HCT116 (cell line): ENCODE measurements around the gene ZNF497. TPM values are rescaled to one million over a fixed set of nuclear protein-coding genes. Genes with fewer than 3 reads are reported as not detected.

Experiments used
- ATAC-seq: fragments of 200-7000 bp; cut with Tn5 transposase; 2 replicates; pipeline ENCODE4 v1.9.1; 2020; ENCODE audit warnings: mild to moderate bottlenecking, moderate library complexity
- BruUV-seq: library from RNA; stranded (reverse); fragments of 400-500 nt; replicated peaks from 2 replicates; lab custom pipeline; 2021; lab: Mats Ljungman, UMichigan
- CTCF ChIA-PET: fragments of 300-600 bp; sonication (Branson Sonifier 250); formaldehyde crosslinking; loops from one replicate; lab custom pipeline; 2021; ENCODE audit warnings: antibody characterized with exemption; lab: Charles Lee
- POLR2A ChIA-PET: fragments of 300-600, 350-600 bp; sonication (Branson Sonifier 250); formaldehyde crosslinking; loops from one replicate; lab custom pipeline; 2021; ENCODE audit warnings: antibody characterized with exemption; lab: Charles Lee
- RAD21 ChIA-PET, 2 experiments: fragments of 300-600 bp; sonication (Branson Sonifier 250); formaldehyde crosslinking; loops; one replicate each; lab custom pipeline; 2023; ENCODE audit warnings: low total read pairs in 2 of 2; ENCODE audit not compliant: uncharacterized antibody in 2 of 2, unreplicated experiment in 2 of 2, low non-redundant PET in 1 of 2; lab: Charles Lee
- DNase-seq: peaks from one replicate; pipeline ENCODE4 v3.0.0-alpha.2; 2010; ENCODE audit warnings: low read depth, low spot score
- H2AFZ ChIP-seq: fragments of 200-600 bp; shearing (Covaris generic), sonication (generic); 2 replicates; pipeline ENCODE4 v1.6.1; 2017; ENCODE audit warnings: low read depth, mixed run types, mixed read lengths, antibody characterized with exemption, low read length; ENCODE audit not compliant: poor library complexity, severe bottlenecking
- H3K27ac ChIP-seq: 2 replicates; pipeline ENCODE4 v1.5.1; 2012; ENCODE audit warnings: low read depth, low read length
- H3K27me3 ChIP-seq: fragments of 200-600 bp; sonication (generic); 2 replicates; pipeline ENCODE4 v1.6.1; 2016; ENCODE audit warnings: mixed run types, low read length, mixed read lengths; ENCODE audit not compliant: insufficient read depth
- H3K36me3 ChIP-seq, 2 experiments: fragments of 200-500 bp in 1 of 2; fragments of 200-600 bp in 1 of 2; sonication (Bioruptor generic) in 1 of 2; sonication (generic) in 1 of 2; 2 replicates each; pipeline versions ENCODE4 v1.5.1 to v1.6.1; 2014 to 2016; ENCODE audit warnings: low read length in 2 of 2, inconsistent platforms in 1 of 2, mixed read lengths in 1 of 2, mixed run types in 1 of 2; ENCODE audit not compliant: insufficient read depth in 2 of 2, control insufficient read depth in 1 of 2
- H3K4me1 ChIP-seq, 2 experiments: fragments of 200-600 bp in 1 of 2; sonication (generic) in 1 of 2; 2 replicates each; pipeline versions ENCODE4 v1.5.1 to v1.6.1; 2012 to 2017; ENCODE audit warnings: low read length in 2 of 2, inconsistent platforms in 1 of 2, mild to moderate bottlenecking in 1 of 2, mixed read lengths in 1 of 2, mixed run types in 1 of 2, moderate library complexity in 1 of 2; ENCODE audit not compliant: insufficient read depth in 2 of 2, control insufficient read depth in 1 of 2
- H3K4me2 ChIP-seq: fragments of 200-600 bp; sonication (generic); 2 replicates; pipeline ENCODE4 v1.6.1; 2017; ENCODE audit warnings: mixed run types, low read length, mixed read lengths
- H3K4me3 ChIP-seq, 2 experiments: fragments of 200-600 bp in 1 of 2; sonication (generic) in 1 of 2; replicated peaks in 1 of 2; 2 replicates each; pipeline ENCODE4 v1.5.1; 2011 to 2016; ENCODE audit warnings: low read length in 2 of 2, control low read depth in 1 of 2, low read depth in 1 of 2, mild to moderate bottlenecking in 1 of 2, mixed read lengths in 1 of 2, mixed run types in 1 of 2
- H3K79me2 ChIP-seq: fragments of 200-600 bp; sonication (generic); 2 replicates; pipeline ENCODE4 v1.6.1; 2017; ENCODE audit warnings: mild to moderate bottlenecking, mixed run types, low read length, moderate library complexity, mixed read lengths; ENCODE audit not compliant: insufficient read depth
- H3K9ac ChIP-seq: fragments of 200-600 bp; sonication (generic); 2 replicates; pipeline ENCODE4 v1.6.1; 2016; ENCODE audit warnings: low read length, mixed read lengths
- H3K9me2 ChIP-seq: fragments of 200-600 bp; sonication (generic), shearing (Covaris generic); 2 replicates; pipeline ENCODE4 v1.6.1; 2017; ENCODE audit warnings: mixed run types, mild to moderate bottlenecking, moderate library complexity; ENCODE audit not compliant: insufficient read depth
- H3K9me3 ChIP-seq, 2 experiments: fragments of 200-500 bp in 1 of 2; fragments of 200-600 bp in 1 of 2; sonication (Bioruptor generic) in 1 of 2; sonication (generic) in 1 of 2; 2 replicates each; pipeline ENCODE4 v1.6.1; 2014 to 2017; ENCODE audit warnings: low read length in 2 of 2, mixed read lengths in 2 of 2, inconsistent platforms in 1 of 2, low read depth in 1 of 2, mild to moderate bottlenecking in 1 of 2, mixed run types in 1 of 2, moderate library complexity in 1 of 2; ENCODE audit not compliant: control insufficient read depth in 1 of 2, insufficient read depth in 1 of 2
- H4K20me1 ChIP-seq: fragments of 200-600 bp; sonication (generic), shearing (Covaris generic); 2 replicates; pipeline ENCODE4 v1.6.1; 2017; ENCODE audit warnings: mixed run types, mild to moderate bottlenecking, moderate library complexity; ENCODE audit not compliant: insufficient read depth
- CEBPB ChIP-seq: IDR thresholded peaks from 2 replicates; pipeline ENCODE4 v1.6.1; 2012; ENCODE audit warnings: low read depth
- CTCF ChIP-seq, 3 experiments: fragments of 200-600 bp in 1 of 3; sonication (generic) in 1 of 3; IDR thresholded peaks in 2 of 3; conservative IDR thresholded peaks in 1 of 3; 2 replicates each; pipeline ENCODE4 v1.5.1; 2012 to 2017; ENCODE audit warnings: low read depth in 2 of 3, low read length in 2 of 3, antibody characterized with exemption in 1 of 3, borderline replicate concordance in 1 of 3, control low read depth in 1 of 3, mild to moderate bottlenecking in 1 of 3, mixed read lengths in 1 of 3, mixed run types in 1 of 3, moderate library complexity in 1 of 3; ENCODE audit not compliant: insufficient read depth in 1 of 3
- MAX ChIP-seq: IDR thresholded peaks from 2 replicates; pipeline ENCODE4 v1.6.1; 2012
- POLR2AphosphoS5 ChIP-seq: IDR thresholded peaks from 2 replicates; pipeline ENCODE4 v1.6.1; 2011; ENCODE audit warnings: mild to moderate bottlenecking, low read depth, low read length, moderate library complexity
- REST ChIP-seq: IDR thresholded peaks from 2 replicates; pipeline ENCODE4 v1.6.1; 2012; ENCODE audit warnings: low read depth
- ZFX ChIP-seq: fragments of 450-650 bp; IDR thresholded peaks from 2 replicates; pipeline ENCODE4 v1.6.1; 2017
- intact Hi-C: fragments of 100-400 bp; cut with micrococcal nuclease; formaldehyde crosslinking; loops from 2 replicates; pipeline ENCODE4 v1.10.0; 2022
- total RNA-seq: library from RNA; stranded (reverse); gene quantifications from one replicate; pipeline ENCODE4 v1.2.1, GENCODE V29; 2021; ENCODE audit not compliant: unreplicated experiment

The ZNF497 gene
- total RNA-seq, 1 experiment from 2014 or later, result 5.1 TPM

- no peak for TF ChIP-seq REST
- no peak for TF ChIP-seq CTCF (IDR thresholded peaks at IDR 0.05 in 2 of 3, conservative IDR thresholded peaks at IDR 0.05 in 1 of 3; ENCODE audit: borderline replicate concordance in 1 of 3, insufficient read depth in 1 of 3, low read depth in 2 of 3, low read length in 2 of 3)
Measured at GRCh38 chr19:58385313-58385890, 22.9 kb upstream of the ZNF497 start (continued).

GRCh38 chr19:58382997-58383603, 20.5 kb upstream of the ZNF497 start:
- RAD21 ChIA-PET, result no interaction called here
- peaks cover 34% of the 10 kb centered on the region for H3K79me2 ChIP-seq
- H4K20me1 ChIP-seq, result peaks cover 6% of the 10 kb centered on the region; the same call in 1 of the 2 replicates
- no TSS peak for BruUV-seq
- no peak overlapping the region for H2AFZ ChIP-seq
- CTCF ChIA-PET, result no interaction called here
- intact Hi-C loops, result no loop called here
- no peak overlapping the region; the same call in 1 of the 2 replicates for H3K27ac ChIP-seq
- no peak overlapping the region for H3K4me2 ChIP-seq
- H3K36me3 ChIP-seq, result peaks cover 0 to 11% of the 10 kb centered on the region in 2 experiments; a peak in 1 of 4 replicates
- POLR2A ChIA-PET, result no interaction called here
- no peaks in the 10 kb centered on the region for H3K9me3 ChIP-seq
- peaks cover 18 to 41% of the 10 kb centered on the region in 2 experiments for H3K4me1 ChIP-seq
- no peaks in the 10 kb centered on the region for H3K27me3 ChIP-seq
- ATAC-seq (no peak), DNase-seq (no peak)
- no peaks in the 10 kb centered on the region for H3K9me2 ChIP-seq
- no peak for TF ChIP-seq ZFX
- TF ChIP-seq CEBPB, result no peak
- no peak for TF ChIP-seq MAX
- TF ChIP-seq POLR2AphosphoS5, result 0 out of 2 replicates have a peak, but pooled peaks have one; percentile 10
- H3K9ac ChIP-seq, result no peak overlapping the region
- H3K4me3 ChIP-seq, result no peak overlapping the region
